GM12801 (cell line): ENCODE data around the gene TEKTIP1.

ENCODE experiments used
- TF ChIP-seq, protein P1 (sequence below): IDR thresholded peaks from one replicate; pipeline ENCODE4 v1.5.1; 2011; ENCODE audit warnings: control low read depth; ENCODE audit not compliant: insufficient read length; ENCODE audit errors: extremely low read depth

TEKTIP1 gene

DNA sequence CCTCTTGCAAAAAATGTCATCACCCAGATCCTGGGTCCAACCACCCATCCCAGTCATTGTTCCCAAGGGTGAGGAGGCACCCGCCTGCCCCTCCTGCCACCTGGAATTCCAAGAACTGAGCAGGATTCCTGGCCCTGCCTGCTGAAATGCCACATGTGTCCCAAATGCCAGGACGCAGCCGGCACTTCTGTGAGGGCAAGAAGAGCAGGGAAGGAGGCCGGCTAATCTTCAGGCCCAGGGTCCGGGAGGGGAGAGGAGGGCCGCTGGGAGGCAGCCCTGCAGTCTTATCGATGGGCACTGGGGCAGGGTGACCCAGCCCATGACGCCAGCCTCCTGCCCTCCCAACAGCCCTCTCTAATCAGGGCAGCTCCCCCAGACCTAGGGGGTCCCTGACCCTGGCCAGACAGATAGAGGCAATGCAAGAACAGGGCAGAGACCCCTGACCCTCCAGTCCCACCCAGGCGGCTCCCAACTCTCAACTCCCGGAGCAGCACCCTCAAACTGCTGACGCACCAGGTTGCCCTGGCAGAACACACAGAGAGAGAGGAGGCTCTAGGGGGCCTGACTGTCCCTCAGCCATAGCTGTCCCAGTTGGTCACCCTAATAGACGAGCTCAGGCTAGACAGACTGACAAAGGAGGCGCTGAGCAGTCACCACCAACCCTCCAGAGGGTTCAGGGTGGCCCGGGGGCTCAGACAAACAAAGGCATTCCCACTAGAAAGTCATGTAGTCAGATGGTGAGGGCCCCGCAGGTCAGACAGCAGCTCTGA lies 16.9 kb downstream of the TEKTIP1 start:
- TF ChIP-seq, protein P1, sequence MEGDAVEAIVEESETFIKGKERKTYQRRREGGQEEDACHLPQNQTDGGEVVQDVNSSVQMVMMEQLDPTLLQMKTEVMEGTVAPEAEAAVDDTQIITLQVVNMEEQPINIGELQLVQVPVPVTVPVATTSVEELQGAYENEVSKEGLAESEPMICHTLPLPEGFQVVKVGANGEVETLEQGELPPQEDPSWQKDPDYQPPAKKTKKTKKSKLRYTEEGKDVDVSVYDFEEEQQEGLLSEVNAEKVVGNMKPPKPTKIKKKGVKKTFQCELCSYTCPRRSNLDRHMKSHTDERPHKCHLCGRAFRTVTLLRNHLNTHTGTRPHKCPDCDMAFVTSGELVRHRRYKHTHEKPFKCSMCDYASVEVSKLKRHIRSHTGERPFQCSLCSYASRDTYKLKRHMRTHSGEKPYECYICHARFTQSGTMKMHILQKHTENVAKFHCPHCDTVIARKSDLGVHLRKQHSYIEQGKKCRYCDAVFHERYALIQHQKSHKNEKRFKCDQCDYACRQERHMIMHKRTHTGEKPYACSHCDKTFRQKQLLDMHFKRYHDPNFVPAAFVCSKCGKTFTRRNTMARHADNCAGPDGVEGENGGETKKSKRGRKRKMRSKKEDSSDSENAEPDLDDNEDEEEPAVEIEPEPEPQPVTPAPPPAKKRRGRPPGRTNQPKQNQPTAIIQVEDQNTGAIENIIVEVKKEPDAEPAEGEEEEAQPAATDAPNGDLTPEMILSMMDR, result no peak

DNA sequence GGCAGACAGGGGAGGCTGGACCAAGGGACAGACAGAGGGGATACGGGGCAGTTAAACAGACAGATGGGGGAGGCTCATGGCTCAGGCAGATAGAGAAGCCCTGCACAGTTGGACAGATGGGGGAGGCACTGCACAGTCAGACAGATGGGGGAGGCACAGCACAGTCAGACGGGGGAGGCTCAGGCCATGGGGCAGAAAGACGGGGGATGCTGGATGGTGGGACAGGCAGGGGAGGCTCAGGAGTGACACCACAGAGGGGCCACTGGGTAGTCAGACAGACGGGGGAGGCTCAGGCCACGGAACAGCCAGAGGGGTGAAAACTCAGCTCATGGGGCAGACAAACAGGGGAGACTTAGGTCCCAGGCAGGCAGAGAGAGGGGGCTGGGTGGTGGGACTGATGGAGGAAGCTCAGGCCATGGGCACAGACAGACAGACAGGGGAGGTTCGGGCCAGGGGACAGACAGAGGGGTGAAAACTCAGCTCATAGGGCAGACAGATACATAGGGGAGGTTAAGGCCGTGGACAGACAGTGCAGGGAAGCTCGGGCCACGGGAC lies 17.5 kb downstream of the TEKTIP1 start:
- TF ChIP-seq, protein P1, result no peak

- TF ChIP-seq, protein P1, result no peak
These were observed 18.0 kb downstream of the TEKTIP1 start for GRCh38 chr19:3556978-3557460.

- TF ChIP-seq, protein P1, result no peak
These were observed 18.7 kb downstream of the TEKTIP1 start, which contains the start of gene MFSD12 for GRCh38 chr19:3557461-3558248. Gene MFSD12, minus strand, starts transcription at chr19:3557586. Its CDS starts 183 bp downstream, at chr19:3557403.

- TF ChIP-seq, protein P1, result no peak
These were observed 24.9 kb downstream of the TEKTIP1 start for GRCh38 chr19:3563709-3564524.

- TF ChIP-seq, protein P1, result no peak
These were observed 26.2 kb downstream of the TEKTIP1 start for GRCh38 chr19:3565139-3565538.
